ENCODE data around the gene MAGI1.

Gene MAGI1

DNA sequence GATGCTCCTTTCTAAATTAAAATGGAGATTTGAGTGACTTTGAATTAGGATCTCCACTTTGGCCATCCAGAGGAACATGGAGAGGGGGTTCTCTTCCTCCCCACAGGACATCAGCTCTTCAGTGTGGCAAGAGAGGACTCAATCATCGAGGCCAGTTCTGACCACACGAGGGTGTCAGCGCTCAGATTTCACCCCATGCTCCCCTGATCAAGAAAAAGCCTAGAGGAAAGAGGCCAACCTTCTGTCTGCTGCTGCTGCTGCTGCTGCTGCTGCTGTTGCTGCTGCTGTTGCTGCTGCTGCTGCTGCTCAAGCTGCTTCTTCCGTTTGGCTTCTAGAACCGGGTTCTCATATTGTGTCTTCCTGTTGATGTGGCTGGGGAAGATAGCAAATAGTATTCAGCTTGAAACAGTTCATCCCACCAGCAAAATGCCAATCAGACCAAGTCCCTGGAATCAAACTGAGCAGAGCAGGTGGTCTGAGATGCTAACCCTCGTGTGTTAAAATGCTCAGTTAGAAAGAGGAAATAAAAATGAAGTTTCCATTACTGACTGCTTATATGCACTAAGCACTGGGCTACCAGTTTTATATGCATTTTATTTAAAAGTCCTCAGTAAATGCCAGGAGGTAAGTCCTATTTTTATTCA lies 599.0 kb downstream of the MAGI1 start:
- no peak for DNase-seq

DNA sequence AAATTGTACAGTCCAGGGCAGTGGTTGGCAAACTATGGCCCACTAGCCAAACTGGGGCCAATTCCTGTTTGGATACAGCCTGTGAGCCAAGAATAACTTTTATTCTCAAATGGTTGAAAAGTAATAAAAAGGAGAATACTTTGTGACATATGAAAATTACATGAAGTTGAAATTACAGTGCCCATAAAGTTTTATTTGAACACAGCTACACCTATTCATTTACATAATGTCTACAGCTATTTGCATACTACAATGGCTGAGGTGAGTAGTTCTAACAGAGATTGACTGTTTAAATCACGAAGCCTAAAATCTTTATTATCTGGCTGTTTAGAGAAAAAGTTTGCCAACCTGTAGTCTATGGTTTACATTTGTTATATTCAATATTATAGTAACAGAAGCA lies 600.1 kb downstream of the MAGI1 start:
- no peak for DNase-seq

DNA sequence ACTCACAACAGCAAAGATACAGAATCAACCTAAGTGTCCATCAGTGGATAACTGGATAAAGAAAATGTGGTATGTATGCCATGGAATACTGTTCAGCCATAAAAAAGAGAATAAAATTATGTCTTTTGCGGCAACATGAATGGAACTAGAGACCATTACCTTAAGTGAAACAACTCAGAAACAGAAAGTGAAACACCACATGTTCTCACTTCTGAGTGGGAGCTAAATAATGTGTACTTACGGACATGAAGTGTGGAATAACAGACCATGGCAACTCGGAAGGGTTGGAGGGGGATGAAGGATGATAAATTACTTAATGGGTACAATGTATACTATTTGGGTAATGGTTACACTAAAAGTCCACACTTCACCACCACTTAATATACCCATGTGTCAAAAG lies 600.6 kb downstream of the MAGI1 start:
- DNase-seq = no peak

DNA sequence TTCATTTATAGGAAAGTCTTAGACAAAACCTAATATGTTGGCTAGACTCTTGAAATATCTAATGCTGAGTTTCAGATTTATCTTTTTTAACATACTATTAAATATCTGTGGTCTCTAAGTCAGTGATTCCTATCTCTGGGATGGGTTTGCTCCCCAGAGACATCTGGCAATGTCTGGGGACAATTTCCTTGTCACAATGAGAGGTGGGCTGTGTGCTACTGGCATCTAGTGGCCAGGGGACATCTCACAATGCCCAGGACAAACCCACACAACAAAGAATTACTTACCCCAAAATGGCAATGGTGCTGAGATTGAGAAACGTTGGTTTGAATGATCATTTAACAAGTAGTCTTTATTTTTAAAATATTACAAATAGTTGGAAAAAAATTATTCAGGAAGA lies 602.1 kb downstream of the MAGI1 start:
- DNase-seq = peak; percentile 3

DNA sequence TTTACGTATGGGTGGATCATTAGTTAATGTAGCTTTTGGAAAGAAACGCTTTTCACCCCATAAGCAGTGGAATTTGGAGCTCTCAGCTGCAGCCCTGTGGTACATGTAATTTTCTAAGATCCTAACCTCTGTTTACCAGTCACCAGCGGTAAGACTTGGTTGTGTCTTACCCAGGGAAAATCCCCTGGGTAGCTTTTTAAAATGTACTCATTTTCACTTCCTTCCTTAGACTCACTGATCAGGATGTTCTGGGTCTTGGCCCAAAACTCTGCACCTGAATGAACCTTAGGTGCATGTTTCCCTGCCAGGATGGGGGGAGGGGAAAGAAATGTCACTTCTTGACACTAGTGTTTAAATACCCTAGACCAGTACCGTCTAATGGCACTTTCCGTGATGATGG lies 605.2 kb downstream of the MAGI1 start:
- no peak for DNase-seq

DNA sequence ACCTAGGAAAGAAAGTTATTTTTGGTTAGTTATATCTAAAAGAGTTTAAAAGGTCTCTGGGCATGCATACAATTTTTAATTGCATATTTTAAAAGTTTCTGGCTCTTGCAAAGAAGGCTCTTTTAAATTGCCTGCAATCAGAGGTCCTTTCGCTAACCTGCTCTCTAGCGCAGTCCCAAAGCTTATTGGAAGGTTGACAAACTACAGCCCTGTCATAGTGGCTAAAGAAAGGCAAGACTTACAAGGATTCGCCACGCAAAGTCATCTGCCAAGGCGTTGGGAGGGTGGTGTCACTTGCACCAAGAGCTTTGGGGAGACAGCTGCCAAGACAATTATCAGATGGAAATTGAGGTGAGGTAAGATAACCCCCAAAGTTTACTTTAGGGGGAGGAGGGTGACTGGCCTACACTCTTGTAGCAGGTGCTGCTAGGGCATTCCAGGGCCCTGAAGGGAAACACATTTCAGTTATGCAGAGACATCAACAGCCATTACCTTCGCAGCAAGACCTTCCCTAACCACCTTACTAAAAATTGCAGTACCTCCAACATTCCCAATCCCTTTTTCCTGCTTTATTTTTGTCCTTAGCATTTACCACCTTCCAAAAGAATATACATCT lies 606.2 kb downstream of the MAGI1 start:
- no peak for DNase-seq

DNA sequence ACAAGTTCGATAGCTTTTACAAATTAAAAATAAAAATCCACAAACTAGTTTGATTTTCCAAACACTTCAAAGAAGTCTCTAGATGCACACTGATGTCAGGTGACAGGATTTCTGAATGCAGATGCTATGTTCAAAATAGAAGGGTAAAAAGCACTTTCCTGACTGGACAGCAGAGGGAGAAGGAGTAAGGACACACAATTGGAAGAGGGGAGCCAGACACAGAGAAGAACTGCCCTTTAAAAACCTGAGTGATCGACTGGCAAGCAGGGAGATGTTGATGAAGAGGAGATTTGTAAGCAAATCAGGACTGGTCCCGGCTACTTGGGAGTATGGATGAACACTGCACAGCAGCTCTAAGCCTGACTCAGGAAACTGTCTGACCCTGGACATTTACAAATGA lies 612.8 kb downstream of the MAGI1 start:
- no peak for DNase-seq

DNA sequence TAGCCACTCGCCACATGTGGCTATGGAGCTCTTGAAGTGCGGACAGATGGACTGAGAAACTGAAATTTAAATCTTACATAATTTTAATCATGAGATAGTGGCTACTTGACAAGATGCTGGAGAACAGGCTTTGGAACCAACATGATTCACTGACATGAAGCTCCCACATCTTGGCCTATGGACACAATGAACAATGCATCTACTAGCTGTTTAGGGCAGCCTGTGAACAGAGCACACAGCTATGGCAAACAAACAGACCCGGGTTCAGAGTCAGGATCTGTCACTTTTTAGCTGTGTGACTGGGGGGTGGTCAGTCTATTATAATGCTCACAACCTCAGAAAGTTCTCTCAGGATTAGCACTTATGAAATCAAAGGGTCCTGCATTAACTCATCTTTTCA lies 616.6 kb downstream of the MAGI1 start:
- no peak for DNase-seq

DNA sequence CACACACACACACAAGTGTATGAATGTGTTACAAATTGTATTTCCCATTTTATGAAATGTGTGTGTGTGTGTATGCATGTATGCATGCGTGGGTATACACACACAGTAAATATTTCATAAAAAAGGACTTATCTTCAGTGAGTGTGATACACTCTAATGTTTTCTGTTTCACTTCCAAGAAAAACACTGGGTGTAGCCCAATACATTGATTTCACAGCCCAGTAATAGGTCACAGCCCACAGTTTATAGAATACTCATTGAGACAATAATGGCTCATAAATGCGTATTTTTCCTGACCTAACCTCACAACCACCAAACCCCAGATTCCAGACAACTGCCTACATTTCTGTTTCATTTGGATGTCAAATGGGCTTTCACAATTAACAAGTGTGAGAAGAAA lies 619.5 kb downstream of the MAGI1 start:
- no peak for DNase-seq

DNA sequence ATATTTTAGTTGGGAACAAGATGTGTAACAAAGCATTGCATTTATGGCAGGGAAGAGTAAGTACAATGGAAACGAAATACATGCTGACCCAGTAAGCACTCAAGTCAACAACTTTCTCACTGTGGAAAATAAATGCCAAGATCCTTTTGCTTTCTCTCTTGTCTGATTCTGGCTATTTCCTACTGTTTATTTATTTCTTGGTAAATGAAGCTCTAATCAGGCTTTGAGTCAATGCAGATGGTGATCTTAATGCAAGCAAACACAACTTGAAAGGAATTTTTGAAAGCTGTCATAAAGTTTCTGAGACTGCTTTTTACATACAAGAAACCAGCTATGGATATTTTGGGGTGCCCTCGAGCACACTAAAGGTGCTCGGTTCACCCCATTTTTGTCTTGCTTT lies 624.8 kb downstream of the MAGI1 start:
- DNase-seq = no peak

DNA sequence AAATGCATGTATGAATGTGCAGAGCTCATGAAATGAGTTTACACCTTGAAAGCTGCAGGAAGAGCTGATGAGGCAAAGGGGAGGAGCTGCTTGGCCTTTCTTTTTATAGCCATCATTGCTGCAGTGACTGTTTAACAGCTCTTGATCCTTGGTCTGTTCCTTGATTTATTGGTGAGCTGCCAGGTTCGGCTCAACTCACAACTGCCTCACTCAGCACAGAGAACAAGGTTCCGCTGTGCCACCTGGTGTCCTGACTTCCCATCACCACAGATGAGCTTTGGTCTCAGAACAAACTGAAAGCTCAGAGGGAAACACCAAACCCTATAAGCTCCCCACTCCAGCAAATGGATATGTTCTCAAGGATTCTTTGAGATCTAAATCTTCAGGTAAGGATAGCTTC lies 626.1 kb downstream of the MAGI1 start:
- DNase-seq = no peak

DNA sequence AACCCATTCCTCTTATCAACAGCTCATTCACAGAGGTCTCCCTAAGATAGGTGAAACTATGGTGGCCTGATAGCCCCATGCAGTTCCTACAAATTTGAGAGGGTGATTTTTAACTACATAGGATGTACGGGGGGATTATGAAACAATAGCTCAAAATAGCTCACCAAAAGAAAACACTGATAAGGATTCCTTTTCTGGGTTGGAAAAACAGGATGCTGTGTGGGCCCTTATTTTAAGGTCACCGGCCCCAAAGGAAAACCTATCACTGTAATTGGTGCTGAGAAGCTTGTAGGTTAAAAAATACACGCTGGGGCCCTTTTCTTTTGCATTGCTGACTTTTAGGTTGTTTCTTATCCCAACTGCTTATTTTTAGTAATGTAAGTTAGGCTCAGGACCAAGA lies 627.4 kb downstream of the MAGI1 start:
- no peak for DNase-seq

DNA sequence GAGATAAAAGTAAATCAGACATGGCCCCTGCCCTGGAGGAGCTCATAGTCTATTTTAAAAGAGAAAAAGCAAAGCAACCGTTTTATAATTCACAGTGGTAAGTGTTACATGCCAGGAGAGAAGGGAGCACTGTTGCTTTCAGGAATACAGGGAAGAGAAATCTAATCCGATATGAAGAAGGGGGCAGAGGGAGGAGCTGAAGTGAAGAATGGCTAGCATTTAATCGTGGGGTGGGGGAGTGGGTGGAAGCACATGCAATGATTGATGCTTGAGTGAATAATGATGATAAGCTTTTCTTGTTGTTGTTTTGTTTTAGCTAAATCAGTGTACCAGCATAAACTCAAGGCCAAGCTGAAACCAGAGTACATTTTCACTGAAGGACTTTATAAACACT lies 629.5 kb downstream of the MAGI1 start:
- DNase-seq = no peak

DNA sequence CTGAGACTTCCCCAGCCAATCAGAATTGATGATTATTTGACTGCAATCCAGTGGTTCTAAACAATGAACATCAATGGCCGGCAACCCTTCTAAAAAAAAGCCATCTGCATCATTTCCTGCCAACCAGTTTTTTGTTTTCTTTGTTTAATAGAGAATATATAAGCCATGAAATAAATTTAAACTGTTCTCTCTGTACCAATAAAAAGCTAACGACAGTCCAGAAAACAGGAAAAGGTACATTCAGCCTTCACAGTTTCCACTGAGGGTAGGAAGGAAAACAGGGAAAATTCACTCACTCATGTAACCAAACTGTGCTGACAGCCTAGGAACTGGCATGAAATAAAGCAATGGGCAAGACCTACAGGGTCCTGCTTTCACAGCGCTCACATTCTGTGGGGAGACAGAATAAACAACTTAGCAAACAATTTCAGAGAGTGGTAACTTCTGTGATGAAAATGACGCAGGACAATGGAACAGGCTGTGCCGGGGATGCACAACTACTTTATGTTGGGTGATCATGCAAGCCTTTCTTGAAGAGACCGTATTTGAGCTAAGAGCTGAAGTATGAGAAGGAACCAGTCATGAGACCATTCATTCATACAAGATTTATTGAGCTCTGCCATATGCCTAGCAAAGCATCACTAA lies 630.1 kb downstream of the MAGI1 start:
- no peak for DNase-seq

DNA sequence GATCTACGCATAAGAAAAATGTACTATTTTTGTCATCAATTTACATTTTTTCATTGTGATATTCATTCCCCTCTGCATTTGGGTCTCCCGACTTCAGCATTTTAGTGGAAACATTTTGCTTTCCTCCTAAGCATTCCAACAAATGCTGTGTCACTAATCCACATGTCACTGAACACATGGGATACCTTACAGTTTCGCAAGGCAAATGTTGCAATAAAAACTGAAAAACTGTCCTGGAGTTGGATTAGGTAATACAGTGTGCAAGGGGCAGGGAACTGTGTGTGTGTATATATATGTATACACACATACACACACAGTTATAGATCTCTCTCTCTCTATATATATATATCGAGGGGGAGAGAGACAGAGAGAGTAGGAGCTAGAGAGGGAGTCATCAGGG lies 632.2 kb downstream of the MAGI1 start:
- no peak for DNase-seq

DNA sequence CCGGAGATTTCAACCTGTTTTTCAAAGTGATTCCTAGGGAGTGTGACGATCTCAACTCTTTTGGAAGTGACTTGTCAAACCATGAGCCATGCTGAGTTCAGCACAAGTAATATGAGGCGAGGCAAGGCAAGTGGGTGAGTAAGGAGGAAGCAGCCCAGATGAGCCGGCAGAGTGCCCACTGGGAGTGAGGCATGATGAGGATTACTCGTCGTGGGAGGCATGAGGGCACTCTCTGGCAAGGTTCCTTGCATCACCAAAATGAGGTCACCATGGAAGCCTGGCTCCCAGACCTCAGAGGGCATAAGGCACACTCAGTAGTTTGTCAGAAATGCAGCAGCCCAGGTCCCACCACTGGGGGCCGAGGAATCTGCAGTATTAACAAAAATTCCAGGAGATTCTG lies 636.1 kb downstream of the MAGI1 start:
- DNase-seq = no peak

DNA sequence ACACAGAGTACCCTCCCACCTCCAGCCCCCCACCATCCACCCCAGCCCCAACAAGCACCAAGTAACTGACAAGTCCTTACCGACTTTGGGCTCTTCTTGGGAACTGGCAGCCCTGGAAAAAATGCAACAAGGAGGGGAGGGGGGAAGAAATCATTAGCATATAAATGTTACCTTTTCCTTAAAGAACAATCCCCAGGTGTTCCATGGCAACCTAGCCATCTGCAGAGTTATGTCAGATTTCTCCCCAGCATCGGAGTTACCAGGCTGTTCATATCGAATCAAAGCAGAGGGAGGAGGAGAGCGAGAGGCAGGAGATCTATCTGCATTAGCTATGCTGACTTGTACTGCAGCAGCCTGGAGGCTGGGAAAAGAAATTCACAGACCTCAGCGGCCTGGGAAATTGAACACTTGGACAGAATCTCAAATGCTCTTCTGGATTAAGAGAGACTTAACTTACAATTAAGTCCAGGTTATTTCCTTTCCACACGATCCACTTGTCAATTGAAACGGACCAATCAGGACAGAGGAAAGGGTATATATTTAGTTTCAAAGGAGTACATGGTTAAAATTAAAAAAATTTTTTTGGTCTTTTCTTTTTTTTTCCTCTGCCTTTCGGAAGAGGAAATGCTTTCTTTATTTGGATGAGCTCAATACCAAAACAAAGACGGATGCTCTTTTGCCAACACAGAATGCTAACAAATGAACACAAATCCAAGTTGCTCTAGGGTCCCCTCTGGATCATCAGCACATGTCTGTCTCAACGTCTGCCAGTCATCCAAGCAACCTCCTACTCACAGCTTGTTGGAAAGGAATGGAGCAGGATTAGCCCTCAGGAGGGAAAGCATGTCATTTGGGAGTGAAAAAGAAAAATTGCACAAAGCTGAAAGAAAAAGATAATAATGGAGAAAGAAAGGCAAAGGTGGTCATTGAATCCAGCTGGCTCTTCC lies 637.1 kb downstream of the MAGI1 start:
- DNase-seq = no peak

DNA sequence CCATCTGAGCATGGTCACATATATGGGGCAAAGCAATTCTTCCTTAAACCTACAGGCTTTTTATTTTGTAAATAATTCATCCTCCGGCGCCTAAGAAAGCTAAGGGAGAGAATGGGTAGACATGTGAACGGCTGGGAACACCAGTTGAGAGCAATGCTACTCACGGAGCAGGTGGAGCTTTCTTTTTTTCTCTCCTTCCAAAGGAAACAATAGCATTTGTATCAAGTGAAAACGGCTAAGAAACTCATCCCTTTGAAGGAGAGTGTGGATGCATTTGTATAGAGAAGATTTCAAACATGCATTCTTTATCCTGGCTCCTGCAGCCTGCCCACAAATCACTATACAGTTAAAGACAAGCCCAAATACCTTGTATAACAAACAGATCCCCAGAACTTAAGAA lies 637.8 kb downstream of the MAGI1 start:
- DNase-seq = no peak

DNA sequence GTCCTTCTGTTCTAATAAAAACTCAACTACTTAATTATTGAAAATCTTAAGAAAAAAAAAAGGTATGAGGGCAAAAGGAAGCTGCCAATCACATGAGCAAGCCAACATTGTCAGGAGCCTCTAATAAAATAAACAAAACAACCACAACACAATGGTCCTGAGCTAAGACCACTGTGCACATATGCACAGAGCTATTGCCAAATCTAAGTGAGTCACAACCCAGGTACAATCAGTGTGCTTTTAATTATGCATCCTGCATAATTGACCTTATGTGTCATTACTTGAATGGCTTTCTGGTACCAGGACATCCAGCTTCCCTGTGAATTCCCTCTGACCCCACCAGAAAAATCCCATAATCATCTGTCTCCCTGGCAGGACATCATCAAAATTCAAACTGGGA lies 639.8 kb downstream of the MAGI1 start:
- DNase-seq = no peak

DNA sequence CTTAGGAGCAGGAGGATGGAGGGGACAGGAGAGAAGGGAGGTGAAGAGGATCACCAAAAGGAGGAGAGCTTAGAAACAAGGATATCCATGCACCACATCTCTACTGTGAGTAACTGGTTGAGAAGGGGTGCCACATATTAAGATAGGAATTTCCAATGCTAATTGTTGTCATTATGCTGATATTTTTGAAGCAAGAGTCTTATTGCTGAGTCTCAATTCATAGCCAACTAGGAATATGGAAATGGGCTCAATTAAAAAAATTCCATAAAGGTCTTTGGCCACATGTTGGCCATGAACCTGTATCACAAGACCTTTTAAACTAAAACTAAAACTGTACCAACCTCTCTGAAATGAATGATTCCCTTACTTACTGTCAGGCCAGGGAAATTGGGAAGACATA lies 642.6 kb downstream of the MAGI1 start:
- DNase-seq = no peak

DNA sequence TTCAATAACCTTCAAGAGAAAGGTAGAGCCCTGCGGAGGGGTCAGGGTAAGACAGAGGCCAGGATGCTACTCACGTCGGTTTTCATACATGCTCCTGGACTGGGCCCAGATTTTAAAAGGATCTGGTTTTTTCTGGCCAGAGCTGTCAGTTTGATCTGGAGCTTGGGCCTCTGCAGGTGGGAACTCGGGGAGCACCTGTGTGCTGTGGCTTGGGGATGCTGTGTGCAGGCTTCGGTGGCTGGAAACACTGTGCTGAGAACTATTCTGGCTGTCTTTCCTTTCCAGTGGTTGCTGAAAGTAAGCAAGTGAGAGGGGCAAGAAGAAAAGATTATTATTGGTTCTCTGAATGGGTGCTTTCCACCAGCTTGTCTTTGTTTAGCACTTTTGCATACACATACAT lies 647.6 kb downstream of the MAGI1 start:
- no peak for DNase-seq

DNA sequence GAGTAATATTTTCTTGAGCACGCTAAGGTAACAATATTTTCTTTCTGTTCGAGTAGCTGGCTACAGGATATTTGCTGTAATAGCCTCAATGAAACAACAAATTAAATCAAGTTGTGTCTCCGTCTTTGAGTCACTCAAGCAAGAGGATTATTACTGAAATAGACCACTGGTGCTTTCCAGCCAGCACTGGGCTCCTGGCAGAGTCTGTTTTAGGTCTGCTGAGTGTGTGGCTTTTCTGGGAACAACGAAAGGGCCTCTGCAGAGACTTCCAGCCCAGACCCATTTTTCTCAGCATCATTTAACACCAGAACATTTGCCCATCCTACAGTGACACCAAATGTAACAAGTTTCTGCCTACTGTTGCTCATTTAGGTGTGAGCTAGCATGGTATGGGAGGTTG lies 652.9 kb downstream of the MAGI1 start:
- DNase-seq = no peak

DNA sequence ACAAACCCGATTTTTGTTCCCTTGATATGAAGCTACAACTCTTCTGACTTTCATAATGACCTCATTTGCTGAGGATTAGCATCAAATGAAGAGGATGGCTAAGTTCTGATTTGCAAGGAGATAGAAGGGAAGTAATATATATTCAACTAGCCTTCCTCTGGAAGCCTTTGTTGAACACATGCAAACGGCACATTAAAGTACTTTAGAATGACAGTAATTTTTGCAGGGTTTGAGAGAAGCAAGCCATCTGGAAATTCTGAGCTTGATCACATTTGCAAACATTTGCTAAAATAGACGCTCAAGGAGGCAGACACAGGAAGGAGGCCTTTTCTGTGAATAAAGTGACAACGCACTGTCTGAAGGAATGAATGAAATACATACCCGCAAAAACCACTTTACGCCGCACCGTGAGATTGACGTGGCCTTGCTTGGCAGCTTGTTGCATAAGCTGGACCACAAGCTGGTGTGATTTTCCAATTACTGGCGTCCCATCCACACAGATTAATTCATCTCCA lies 657.2 kb downstream of the MAGI1 start:
- DNase-seq = no peak

Measured in hematopoietic multipotent progenitor cell treated with erythropoietin and hydrocortisone succinate and interleukin-3 and kit ligand, for 8 days (in vitro differentiated cells).